A172 (cell line): Measurements from ENCODE around the gene RBM15. TPM values are rescaled to one million over a fixed set of nuclear protein-coding genes. Genes with fewer than 3 reads are reported as not detected.

Source experiments
- DNase-seq: peaks from one replicate; pipeline ENCODE4 v3.0.0-alpha.2; 2015; ENCODE audit warnings: low spot score
- total RNA-seq: library from RNA; depleted of rRNA; stranded (reverse); fragments of >200 nt; shearing (Covaris generic); gene quantifications from 2 replicates; pipeline ENCODE4 v1.2.3, GENCODE V29; 2014

RBM15 gene
- total RNA-seq, 1 experiment from 2014 or later = 27.6 TPM

DNA sequence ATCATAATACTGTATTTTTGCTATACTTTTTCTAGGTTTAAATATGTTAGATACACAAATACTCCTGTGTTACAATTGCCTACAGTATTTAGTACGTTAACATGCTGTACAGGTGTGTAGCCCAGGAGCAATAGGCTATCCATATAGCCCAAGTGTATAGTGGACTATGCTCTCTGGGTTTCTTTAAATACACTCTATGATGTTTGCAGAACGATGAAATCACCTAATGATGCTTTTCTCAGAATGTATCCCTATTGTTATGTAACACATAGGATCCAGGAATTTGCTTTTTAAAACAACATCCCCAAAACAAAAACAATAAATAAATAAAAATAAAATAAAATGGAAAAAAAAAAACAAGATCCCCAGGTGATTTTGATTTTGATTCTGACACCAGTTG, 18.1 kb upstream of the RBM15 start:
- no peak for DNase-seq

DNA sequence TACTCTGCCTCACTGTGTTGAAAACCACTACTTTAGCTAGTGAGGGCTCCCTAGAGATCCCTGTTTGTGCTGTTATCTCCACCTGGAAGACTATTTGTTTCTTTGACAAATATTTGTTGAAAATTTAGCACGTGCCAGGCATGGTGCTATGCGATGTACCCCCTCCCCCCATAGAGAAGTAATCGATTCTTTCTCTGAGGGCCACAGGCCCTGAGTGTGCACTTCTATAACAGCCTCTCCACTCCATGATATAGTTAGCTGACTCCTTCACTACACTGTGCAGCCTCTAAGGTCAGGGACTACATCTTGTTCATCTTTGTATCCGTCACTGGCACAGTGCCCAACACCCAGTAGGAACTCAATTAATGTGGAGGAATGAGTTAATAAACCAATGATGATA, 17.3 kb upstream of the RBM15 start:
- no peak for DNase-seq

DNA sequence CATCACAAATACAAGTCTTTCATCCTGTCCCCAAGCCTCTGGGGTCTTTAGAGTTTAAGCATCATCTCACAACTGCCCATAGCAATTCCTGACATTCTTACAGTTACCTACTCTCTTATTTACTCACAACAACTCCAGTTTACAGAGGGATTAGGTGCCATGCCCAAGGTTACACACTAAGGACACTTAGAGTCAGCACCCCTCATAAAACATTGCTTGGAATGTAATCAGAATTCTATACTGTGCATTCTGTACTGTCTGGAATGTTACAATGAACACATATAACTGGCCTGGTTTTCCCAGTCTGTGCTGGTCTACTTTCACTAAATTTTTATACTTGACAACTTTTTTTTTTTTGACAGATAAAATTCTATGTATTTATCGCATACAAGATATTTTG, 14.5 kb upstream of the RBM15 start:
- DNase-seq = no peak

DNA sequence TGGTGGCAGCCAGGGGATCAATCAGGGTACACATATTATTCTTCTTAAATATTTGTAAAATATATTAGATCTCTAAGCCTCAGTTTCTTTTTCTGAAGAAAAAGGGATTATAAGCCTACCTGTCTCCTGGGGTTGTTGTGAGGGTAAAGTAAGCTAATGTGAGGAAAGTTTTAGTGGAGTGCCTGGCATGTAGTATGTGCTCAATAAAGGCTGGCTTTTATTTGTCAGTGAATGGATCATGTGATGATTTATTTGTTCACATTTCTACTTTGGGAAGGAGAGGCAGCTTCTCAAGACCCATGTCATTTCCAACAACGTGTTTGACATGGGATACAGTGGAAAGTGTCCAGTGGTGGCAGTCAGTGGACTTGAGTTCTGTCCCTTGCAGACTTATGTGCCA, 12.4 kb upstream of the RBM15 start:
- DNase-seq = no peak

DNA sequence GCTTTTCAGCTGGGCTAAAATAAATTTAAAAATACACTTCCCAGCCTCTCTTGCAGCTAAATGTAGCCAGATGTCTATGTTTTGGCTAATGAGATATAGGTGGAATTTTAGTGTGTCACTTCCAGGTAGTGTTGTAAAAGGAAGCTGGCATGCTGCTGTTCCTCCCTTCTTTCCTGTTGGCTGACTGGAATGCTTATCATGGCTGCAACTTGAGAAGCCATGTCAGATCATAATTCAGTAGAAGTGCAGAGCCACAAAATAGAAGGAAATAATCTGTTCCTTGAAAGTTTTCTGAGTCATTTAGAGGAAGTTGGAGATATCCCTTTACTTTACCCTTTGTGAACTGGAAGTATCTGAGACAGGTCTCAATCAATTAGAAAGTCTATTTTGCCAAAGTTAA, 10.9 kb upstream of the RBM15 start:
- peak; percentile 33 for DNase-seq

DNA sequence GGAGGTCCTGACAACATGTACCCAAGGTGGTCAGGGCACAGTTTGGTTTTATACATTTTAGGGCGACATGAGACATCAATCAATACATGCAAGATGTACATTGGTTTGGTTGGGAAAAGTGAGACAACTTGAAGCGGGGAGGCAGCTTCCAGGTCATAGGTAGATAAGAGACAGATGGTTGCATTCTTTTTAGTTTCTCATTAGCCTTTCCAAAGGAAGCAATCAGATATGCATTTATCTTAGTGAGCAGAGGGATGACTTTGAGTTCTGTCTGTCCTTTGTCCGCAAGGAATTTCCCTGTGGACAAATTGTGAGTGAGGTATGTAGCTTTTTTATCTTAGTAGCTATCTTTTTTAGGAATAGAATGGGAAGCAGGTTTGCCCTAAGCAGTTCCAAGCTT, 10.5 kb upstream of the RBM15 start:
- DNase-seq = no peak

DNA sequence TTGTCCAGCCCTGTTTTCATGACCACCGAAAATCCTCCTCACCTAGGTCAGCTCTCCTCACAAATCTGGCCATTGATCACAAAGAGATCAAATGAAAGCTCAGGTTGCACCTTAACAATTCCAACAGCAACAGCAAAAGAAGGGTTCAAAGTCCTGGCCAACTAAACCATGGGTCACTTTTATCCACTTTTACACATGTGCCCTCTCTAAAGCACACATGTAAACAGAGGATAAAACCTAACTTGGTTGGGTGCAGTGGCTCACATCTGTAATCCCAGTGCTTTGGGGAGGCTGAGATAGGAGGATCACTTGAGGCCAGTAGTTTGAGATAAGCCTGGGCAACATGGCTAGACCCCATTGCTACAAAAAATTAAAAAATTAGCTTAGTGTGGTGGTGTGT, 3.9 kb upstream of the RBM15 start:
- DNase-seq = no peak

DNA sequence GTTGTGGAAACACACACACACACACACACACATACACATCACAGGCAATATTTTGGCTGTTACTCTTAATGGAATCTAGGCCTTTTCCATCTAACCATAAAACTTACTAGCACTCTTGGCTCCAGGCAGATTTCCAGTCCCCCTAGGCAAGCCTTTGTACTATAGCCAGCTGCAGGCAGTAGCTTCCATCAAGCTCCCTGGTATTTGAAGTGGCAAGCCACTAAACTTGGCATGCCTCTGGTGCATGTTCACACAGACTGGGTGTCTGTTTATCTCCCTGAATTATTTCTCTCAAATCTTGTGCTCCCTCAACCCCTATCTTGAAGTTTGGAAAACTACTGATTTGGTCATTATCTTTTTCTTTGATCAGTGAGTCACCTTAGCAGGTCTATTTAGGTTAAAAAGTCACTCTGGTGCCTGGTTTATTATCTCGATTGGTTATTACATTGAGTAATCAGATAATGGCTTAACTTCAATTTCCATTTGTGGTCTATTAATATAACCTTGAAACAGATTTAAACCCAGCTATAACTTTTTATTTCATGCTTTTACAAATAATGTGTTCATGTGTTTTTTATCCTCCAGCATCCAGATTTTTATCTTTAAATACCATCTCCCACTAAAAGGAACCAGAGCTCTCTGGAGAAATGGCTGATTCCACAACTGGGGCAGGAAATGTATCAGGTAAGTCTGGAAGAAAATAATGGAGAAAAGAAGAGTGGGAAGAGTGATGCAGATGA, 2.7 kb upstream of the RBM15 start:
- DNase-seq = peak; percentile 32

DNA sequence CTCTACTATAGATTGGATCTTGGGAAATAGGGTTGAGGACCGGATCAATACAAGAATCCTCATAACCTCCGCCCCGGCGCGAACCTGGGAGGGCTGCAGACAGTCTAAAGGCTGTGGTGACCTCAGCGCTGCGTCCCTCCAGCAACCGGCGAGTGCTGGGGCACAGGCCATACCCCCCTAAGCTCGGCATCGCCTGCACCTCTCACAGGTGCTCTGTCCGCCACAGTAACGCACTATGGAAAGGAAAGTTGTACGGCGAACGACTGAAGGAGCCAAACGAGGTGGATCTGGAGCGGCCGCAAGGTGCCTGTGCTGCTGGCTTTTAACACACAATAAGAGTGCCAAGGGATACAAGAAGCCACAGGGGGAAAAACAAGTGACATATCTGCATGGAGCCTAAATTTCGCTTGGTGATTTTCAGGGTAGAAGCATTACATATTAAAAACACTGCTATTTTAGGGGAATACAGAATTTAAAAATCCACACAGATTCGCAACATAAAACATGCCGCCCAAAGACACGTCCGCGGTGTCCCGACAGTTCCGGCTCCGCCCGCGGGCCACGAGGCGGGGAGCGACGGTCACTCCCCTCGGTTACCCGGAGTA, 1.4 kb upstream of the RBM15 start:
- peak; percentile 8 for DNase-seq

DNA sequence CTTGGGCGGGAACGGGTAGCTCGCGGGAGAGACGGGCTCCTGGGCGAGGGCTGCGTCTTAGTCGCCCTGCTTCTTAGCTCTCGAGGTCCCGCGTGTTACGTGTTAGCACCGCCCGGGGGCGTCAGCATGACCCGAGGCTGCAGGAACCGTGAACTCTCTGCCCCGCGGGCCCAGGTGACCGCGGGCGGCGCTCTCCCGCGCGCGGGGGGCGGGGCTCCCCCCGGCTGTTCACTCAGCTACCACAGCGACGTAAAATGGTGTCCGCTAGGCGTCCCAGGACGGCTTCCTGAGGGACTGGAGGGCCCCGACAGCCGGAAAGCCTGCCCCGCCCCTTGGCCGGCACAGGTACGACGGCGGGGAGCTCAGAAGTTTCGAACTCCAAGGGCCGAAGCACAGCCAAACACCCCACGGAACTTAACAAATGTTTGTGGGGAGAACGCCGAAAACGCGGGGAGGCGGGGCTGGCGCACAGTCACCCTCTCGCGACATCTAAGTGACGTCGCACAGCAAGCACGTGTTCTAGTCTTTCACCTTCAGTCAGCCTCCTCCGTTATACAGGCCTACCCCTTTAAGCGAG, 780 bp upstream of the RBM15 start:
- DNase-seq = no peak

DNA sequence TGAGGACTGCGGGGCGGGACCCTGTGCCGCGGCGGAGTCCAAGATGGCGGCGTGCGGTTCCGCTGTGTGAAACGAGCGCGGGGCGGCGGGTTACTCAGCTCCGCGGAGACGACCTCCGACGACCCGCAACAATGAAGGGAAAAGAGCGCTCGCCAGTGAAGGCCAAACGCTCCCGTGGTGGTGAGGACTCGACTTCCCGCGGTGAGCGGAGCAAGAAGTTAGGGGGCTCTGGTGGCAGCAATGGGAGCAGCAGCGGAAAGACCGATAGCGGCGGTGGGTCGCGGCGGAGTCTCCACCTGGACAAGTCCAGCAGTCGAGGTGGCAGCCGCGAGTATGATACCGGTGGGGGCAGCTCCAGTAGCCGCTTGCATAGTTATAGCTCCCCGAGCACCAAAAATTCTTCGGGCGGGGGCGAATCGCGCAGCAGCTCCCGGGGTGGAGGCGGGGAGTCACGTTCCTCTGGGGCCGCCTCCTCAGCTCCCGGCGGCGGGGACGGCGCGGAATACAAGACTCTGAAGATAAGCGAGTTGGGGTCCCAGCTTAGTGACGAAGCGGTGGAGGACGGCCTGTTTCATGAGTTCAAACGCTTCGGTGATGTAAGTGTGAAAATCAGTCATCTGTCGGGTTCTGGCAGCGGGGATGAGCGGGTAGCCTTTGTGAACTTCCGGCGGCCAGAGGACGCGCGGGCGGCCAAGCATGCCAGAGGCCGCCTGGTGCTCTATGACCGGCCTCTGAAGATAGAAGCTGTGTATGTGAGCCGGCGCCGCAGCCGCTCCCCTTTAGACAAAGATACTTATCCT, 430 bp downstream of the RBM15 start:
- no peak for DNase-seq

DNA sequence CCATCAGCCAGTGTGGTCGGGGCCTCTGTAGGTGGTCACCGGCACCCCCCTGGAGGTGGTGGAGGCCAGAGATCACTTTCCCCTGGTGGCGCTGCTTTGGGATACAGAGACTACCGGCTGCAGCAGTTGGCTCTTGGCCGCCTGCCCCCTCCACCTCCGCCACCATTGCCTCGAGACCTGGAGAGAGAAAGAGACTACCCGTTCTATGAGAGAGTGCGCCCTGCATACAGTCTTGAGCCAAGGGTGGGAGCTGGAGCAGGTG, 961 bp downstream of the RBM15 start:
- no peak for DNase-seq

DNA sequence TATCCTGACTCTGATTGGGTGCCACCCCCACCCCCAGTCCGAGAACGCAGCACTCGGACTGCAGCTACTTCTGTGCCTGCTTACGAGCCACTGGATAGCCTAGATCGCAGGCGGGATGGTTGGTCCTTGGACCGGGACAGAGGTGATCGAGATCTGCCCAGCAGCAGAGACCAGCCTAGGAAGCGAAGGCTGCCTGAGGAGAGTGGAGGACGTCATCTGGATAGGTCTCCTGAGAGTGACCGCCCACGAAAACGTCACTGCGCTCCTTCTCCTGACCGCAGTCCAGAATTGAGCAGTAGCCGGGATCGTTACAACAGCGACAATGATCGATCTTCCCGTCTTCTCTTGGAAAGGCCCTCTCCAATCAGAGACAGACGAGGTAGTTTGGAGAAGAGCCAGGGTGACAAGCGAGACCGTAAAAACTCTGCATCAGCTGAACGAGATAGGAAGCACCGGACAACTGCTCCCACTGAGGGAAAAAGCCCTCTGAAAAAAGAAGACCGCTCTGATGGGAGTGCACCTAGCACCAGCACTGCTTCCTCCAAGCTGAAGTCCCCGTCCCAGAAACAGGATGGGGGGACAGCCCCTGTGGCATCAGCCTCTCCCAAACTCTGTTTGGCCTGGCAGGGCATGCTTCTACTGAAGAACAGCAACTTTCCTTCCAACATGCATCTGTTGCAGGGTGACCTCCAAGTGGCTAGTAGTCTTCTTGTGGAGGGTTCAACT, 2.1 kb downstream of the RBM15 start:
- DNase-seq = no peak

DNA sequence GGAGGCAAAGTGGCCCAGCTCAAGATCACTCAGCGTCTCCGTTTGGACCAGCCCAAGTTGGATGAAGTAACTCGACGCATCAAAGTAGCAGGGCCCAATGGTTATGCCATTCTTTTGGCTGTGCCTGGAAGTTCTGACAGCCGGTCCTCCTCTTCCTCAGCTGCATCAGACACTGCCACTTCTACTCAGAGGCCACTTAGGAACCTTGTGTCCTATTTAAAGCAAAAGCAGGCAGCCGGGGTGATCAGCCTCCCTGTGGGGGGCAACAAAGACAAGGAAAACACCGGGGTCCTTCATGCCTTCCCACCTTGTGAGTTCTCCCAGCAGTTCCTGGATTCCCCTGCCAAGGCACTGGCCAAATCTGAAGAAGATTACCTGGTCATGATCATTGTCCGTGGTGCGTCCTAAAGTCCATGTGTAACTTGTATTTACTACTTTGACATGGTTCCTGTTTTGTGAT, 2.7 kb downstream of the RBM15 start:
- no peak for DNase-seq

DNA sequence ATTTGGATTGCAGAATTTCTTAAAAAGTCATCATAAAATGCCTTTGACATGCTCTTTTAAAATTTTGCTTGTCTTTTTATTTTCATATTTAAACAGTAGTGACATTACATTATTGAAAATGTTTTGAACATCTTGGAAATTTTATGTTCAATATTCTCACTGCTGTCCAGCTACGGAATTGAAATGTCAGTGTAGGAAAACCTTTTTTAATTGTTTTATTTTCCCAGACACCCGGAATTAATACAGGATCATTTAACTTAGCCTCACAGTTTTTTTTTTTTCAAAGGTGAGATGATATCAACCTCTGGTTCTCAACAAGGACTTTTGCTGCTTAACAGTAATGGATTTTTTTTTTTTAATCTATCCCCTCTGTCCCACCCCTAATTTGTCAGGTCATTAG, 4.1 kb downstream of the RBM15 start:
- DNase-seq = no peak

DNA sequence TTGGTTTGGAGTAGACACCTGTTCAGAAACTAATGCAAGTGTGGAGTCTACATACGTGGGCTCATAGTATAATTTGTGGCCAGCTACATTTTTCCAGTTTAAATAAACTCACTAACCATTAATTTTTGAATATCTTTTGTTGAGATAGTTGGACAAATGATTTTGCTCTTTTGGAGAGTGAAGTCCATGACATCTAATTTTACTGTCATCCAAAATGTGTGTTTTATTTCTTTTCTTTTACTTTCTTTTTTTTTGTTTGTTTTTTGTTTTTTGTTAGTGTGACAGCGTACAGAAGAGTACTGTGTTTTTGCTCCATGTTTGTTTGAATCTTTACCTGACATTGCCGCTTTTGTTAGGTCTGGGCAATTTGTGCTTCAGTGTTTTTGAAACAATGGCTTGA, 5.0 kb downstream of the RBM15 start:
- DNase-seq = no peak

DNA sequence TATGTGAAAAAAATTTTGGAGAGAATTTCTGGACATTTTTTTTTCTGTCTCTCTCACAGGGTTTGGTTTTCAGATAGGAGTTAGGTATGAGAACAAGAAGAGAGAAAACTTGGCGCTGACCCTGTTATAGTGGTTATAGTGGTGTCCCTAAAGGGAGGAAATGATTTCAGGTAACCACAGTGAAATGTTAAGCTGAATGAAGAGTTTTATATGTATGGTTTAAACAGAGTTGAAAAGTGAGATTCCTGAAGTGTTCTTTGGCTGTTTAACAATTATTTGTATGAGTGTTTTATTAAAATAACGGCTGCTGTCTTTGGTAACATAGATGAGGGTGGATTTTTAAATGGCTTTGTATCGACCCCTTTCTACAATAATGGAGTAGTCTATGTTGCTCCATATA, 6.3 kb downstream of the RBM15 start:
- no peak for DNase-seq

DNA sequence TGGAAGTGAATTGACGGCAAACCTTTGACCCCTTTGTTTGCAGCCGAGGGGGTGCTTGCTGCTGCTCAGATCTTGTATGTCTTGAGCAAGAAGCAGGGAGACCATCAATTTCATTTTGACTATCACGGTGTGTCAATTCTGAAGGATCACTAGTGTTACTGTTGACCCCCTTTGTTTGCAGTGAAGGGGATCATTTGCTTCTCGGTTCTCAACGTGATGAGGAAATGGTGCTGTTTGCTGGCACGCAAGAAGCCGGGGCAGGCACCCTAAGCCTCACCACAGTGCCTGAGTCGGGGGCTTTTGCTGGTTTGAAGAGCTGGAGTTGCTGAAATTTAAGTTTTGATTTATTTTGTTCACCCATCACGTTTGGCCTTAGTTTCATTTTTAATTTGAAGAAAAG, 7.5 kb downstream of the RBM15 start:
- no peak for DNase-seq

DNA sequence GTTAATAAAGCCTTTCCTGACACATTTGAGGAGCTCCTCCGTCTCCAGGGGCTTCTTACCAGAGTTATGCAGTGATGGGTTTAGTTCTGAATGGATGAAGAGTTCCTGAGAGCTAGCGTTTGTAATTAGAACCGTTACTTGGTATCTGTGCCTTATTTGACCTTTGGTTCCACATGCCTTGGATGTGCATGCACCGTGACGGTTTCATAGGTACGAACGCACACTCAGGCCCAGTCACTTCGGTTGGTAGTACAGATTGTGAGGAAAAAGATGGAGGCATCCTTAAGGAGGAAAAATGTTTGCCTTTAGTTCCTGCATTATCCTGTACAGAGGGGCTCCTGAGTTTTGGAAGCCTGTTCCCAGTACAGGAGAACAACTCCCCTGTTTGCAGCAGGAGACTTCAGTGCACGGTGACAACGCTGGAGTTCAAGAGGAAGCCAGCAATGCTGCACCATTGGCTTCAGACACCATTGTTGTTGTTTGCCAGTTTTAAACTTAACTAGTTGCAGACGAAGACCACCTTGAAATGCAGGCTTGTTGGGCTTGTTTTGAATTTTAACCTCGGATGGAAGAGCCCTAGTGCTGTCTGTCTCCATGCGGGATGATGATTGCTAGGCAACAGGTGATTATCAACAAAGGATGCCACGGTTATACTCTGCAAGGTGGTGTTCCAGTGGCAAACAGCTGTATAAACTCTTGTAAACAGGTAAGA, 8.2 kb downstream of the RBM15 start:
- DNase-seq = no peak

DNA sequence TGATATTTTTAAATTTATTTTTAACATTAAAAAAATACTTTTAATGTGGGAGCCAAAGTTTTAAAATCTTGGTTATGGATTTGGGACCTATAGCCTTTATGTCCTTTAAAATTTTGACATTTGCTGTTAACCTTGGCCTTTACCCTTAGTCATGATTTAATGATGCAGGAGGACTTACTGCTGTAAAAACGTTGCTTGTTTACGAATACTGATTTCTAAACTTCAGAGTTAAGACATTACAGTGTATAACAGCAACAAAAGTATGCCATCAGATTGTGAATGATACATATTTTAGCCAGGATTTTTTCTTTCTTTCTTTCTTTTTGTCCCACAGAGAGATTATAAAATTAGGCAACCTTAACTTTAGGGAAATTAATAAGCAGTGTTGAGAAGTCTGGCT, 8.9 kb downstream of the RBM15 start:
- DNase-seq = no peak

DNA sequence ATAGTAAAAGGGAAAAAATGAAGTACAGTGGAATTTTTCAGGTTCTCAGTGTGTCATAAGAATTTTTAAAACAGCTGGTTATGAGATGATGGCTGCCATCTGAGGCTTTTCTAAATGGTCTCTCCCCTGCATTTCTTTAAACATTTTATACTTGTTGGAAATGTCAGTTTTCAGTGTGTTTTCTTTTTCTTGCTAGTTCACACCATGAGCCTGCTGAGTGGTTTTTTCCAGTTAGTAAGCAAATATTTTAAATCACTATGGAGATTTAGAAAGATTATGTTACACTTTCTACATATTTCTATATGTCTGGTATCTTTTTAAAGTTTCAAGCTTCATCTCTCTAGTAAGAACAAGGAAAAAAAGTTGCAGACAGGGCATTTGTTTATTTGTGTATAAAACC, 9.6 kb downstream of the RBM15 start:
- no peak for DNase-seq

DNA sequence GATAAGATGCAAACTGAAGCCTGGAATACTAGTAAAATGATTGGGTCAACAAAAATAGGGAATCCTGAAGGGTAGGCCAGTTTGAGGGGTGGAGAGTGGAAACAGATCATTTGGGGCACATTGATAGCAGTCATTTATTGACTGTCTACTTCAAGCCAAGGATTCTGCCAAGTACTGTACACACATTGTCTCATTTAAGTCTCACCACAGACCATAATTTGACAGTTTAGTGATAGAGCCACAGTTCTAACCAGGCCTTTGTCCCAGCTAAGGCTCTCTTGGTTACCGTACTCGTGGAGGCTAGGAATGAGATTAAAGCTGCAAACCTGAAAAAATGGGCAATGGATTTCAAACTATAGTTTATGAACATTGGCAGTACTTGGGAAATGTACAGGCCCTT, 11.2 kb downstream of the RBM15 start:
- no peak for DNase-seq
